Stimulated activated CD8-positive, alpha-beta memory T cell treated with anti-CD3 and anti-CD28 coated beads, Interleukin-4, amount 100 ng/mL, for 1 hour (primary cell): ENCODE results near the gene RNF169.

Source experiments
- DNase-seq, 2 donors: peaks; one replicate each; pipeline ENCODE4 v3.0.0-alpha.2; 2020; ENCODE audit warnings: low read depth in 2 of 2, low spot score in 1 of 2

RNF169 gene

DNA sequence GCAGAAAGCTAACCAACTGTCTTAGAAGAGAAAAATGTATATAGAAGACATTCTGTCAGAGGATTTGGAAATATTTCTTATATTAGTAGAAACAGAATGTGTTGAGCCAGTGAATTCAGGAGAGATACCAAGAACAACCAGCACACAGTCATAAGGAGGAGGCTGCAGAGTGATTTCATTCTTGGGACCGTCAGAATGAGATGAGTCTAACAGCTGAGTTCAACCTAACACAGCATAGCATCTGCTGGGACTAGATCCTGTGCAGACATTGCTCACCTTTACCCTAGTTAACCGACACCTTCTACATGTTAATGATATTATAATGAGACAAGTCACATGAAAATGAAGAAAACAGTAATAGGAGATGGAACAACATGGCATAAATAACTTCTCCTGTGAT is 114.8 kb downstream of the RNF169 start:
- no peak for DNase-seq

DNA sequence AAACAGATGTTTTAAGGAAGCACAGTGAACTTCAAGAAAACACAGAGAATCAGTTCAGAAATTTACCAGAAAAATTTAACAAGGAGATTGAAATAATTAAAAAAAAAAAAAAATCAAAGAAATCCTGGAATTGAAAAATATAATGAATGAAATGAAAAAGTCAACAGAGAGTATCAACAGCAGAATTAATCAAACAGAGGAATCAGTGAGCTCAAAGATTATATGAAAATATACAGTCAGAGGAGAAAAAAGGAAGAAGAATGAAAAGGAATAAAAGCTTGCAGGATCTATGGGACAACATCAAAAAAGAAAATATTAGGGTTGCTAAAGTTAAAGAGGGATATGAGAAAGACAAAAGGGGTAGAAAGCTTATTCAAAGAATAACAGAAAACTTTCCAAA is 117.9 kb downstream of the RNF169 start:
- no peak for DNase-seq

DNA sequence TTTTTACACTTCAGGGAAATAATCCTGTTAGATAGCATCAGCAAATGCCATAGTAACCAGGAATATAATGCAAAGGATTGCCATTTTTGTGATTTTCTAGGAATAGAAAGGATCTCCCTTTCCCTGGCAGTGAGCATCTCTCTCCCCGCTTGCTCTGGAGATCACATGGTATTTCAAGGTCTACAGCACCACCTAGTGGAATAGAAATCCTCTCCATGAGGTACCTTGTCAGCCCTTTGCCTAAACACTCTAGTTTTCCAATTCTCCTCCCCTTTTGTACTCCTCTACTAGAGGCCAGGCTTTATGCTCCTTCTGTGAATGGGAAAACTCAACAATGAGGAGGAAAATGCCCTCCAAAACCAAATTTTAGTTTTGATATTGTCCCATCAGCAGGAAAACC is 121.8 kb downstream of the RNF169 start:
- no peak for DNase-seq

GRCh38 chr11:74871037-74871436 is 122.4 kb downstream of the RNF169 start:
- DNase-seq = no peak

DNA sequence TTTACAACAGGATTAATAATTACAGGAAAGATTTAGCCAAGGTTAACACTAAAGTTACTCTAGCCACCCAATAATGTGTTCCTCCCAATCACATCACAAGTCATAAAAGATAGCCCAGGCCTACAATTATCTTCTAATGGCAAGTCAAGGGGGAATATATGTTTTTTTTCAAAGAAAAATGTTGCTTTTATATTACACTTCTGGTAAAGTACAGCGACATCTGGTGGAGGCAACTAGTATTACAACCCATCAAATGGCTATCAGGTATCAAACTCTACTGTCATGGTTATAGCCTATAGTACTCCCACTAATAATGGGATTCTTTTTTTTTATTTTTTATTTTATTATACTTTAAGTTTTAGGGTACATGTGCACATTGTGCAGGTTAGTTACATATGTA is 128.5 kb downstream of the RNF169 start:
- DNase-seq = no peak
